ENCODE measurements around the gene TAF1C. TPM values are rescaled to one million over a fixed set of nuclear protein-coding genes. Genes with fewer than 3 reads are reported as not detected.

Gene TAF1C
- total and polyA plus RNA-seq, 2 of the 8 experiments (the other 6 are each of a cell fraction or from before 2014, with no cell fraction given), result 44.6 to 63.8 TPM

- no peak overlapping the region for H2AFZ ChIP-seq (ENCODE audit: low read length)
- H3K79me2 ChIP-seq (ENCODE audit: control insufficient read depth in 1 of 2, insufficient read depth in 2 of 2, low read length in 2 of 2), result peaks cover 5 to 48% of the 10 kb centered on the region in 2 experiments; a peak in 3 of 4 replicates
- no peak overlapping the region for H3K27ac ChIP-seq (ENCODE audit: low read depth, low read length)
- H3K56ac ChIP-seq (replicated peaks; ENCODE audit: insufficient read length, low read depth, low read length), result no peak overlapping the region
- H3K18ac ChIP-seq (ENCODE audit: extremely low read depth, low read length), result no peak overlapping the region; the same call in 1 of the 2 replicates
- H2BK20ac ChIP-seq (ENCODE audit: low read length), result no peak overlapping the region
- no peak overlapping the region for H4K8ac ChIP-seq (ENCODE audit: extremely low read depth, insufficient read depth, low read length)
- H2BK120ac ChIP-seq (replicated peaks; ENCODE audit: low read depth, low read length), result no peak overlapping the region
- WGBS, 2 experiments (ENCODE audit: extremely low coverage in 1 of 2, insufficient coverage in 1 of 2, insufficient read length in 1 of 2, insufficient replicate concordance in 2 of 2, low coverage in 1 of 2, low lambda C conversion rate in 2 of 2, missing lambda C conversion rate in 1 of 2), result 17% methylated on average over 11 of the region's 13 CpGs; no CpG with 5 or more reads in 1 of the 2 experiments
- TF ChIP-seq KDM1A (IDR thresholded peaks at IDR 0.05; ENCODE audit: borderline replicate concordance, low read length) (peak; percentile 75; the same call in 1 of the 2 replicates), GTF2F1 (IDR thresholded peaks at IDR 0.05; ENCODE audit: borderline replicate concordance, low read depth, low read length) (no peak)
- no peak overlapping the region for H4K91ac ChIP-seq (replicated peaks; ENCODE audit: insufficient read length, low read length)
- POLR2A ChIA-PET (ENCODE audit: partially characterized antibody), result no interaction called here
- H3K9ac ChIP-seq (replicated peaks in 1 of 4; ENCODE audit: extremely low read depth in 1 of 4, low read depth in 3 of 4, low read length in 3 of 4), result peak overlapping the region in 1 of 4 experiments; percentile 73; a peak in 1 of 7 replicates
- H2BK12ac ChIP-seq (ENCODE audit: low read depth, low read length), result no peak overlapping the region
- H3K36me3 ChIP-seq (ENCODE audit: control insufficient read depth in 2 of 4, insufficient read depth in 4 of 4, low read length in 3 of 4), result peaks cover 0 to 3% (median 0%) of the 10 kb centered on the region in 4 experiments; a peak in 1 of 8 replicates
- CTCF ChIA-PET (ENCODE audit: partially characterized antibody), result interaction anchor here (0.5 to 2.0 kb wide), 5 partner anchors 12 to 59 kb away, joined by 3 to 5 read pairs (median 3); no protein-coding TSS in a partner anchor
- H4K5ac ChIP-seq (ENCODE audit: insufficient read length, low read depth, low read length), result no peak overlapping the region
- H3K23ac ChIP-seq (ENCODE audit: insufficient read length), result no peak overlapping the region
- peaks cover 7 to 18% (median 11%) of the 10 kb centered on the region in 4 experiments for H3K4me1 ChIP-seq (replicated peaks in 1 of 4; ENCODE audit: control insufficient read depth in 3 of 4, insufficient read depth in 4 of 4, low read length in 3 of 4)
- peak overlapping the region; percentile 89 to 97 for H3K4me2 ChIP-seq (ENCODE audit: insufficient read depth in 1 of 2, low read depth in 2 of 2, low read length in 2 of 2)
- peaks cover 0 to 7% (median 3%) of the 10 kb centered on the region in 4 experiments; a peak in 2 of 7 replicates for H3K27me3 ChIP-seq (replicated peaks in 1 of 4; ENCODE audit: control insufficient read depth in 3 of 4, extremely low read depth in 1 of 4, insufficient read depth in 3 of 4, low read length in 3 of 4)
- peak overlapping the region; percentile 88 to 97 (median 92) for H3K4me3 ChIP-seq (ENCODE audit: extremely low read depth in 1 of 4, insufficient read depth in 2 of 4, low read depth in 3 of 4, low read length in 4 of 4)
- H3K23me2 ChIP-seq (ENCODE audit: low read depth, low read length), result peaks cover 8% of the 10 kb centered on the region; the same call in 1 of the 2 replicates
- H2BK5ac ChIP-seq (ENCODE audit: low read depth, low read length), result no peak overlapping the region
- no peak for FAIRE-seq
- no peak overlapping the region for H2BK15ac ChIP-seq (ENCODE audit: low read length)
- peaks cover 3 to 6% of the 10 kb centered on the region in 2 experiments for H4K20me1 ChIP-seq (replicated peaks in 1 of 2; ENCODE audit: control insufficient read depth in 1 of 2, insufficient read depth in 2 of 2, low read length in 2 of 2)
- H3K4ac ChIP-seq (replicated peaks; ENCODE audit: insufficient read length, low read depth, low read length), result no peak overlapping the region
- DNase-seq (ENCODE audit: low read depth in 1 of 2, low spot score in 2 of 2), result no peak
- H3K9me3 ChIP-seq (ENCODE audit: insufficient read depth in 2 of 2, low read depth in 1 of 2, low read length in 1 of 2), result no peaks in the 10 kb centered on the region
- H3K14ac ChIP-seq (ENCODE audit: insufficient read length), result no peak overlapping the region
- peaks cover 8% of the 10 kb centered on the region for H3K79me1 ChIP-seq (ENCODE audit: low read depth, low read length)
- H2AK5ac ChIP-seq (ENCODE audit: low read depth, low read length), result no peak overlapping the region
Observed at GRCh38 chr16:84143784-84144199, 43.1 kb downstream of the TAF1C start.
